ENCODE results near the gene FCN2.

Gene FCN2

DNA sequence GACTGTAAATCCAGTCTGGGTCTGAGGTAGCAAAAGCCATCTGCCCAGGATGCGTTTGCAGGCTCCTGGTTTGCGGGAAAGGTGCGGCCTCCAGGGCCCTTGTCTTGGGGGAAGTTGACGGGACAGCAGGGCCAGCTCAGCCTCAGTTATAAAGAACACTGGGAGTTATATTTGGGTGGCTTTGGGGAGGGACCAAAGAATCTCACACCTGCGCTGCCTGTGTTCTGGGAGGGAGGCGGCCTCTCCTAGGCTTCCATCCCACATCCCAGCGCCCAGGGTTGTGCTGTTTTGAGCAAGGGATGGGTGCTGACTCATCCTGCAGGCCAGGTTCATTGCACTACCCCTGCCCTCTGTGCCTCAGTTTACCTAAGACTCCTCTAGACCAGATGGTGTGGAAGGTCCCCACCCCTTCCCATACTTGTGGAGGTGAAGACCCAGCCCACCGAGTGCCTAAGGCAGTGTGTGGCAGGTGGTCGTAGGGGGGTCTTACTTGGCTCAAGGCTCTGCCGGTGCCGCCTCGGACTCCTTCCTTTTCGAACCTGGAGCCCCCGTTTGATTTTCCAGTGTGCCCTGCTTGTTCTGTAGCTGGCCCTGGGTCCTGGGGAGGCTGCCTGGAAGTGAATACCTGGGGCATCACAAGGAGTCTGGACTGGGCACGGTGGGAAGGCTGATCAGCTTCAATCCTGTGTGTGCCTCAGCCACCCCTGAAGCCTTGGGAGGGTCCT, 39.3 kb upstream of the FCN2 start:
- H3K9ac ChIP-seq (ENCODE audit: low read length): no peak overlapping the region
- no peak overlapping the region for H3K4me3 ChIP-seq (ENCODE audit: low read depth, low read length, poor library complexity, severe bottlenecking)
- H3K4me2 ChIP-seq (ENCODE audit: low read length): no peak overlapping the region
- peaks cover 33% of the 10 kb centered on the region for H3K79me2 ChIP-seq (ENCODE audit: insufficient read depth, low read length)
- H3K9me2 ChIP-seq (ENCODE audit: low read depth, low read length): no peaks in the 10 kb centered on the region
- H3K4me1 ChIP-seq (ENCODE audit: insufficient read depth, low read length, severe bottlenecking): no peaks in the 10 kb centered on the region
- H2AFZ ChIP-seq (ENCODE audit: low read length): no peak overlapping the region
- no peaks in the 10 kb centered on the region for H3F3A ChIP-seq (ENCODE audit: insufficient read depth, low read length)
- H3K27ac ChIP-seq (ENCODE audit: low read depth, low read length, poor library complexity, severe bottlenecking): no peak overlapping the region
- H4K20me1 ChIP-seq (ENCODE audit: insufficient read depth, low read length): no peaks in the 10 kb centered on the region
- no peaks in the 10 kb centered on the region for H3K9me3 ChIP-seq (ENCODE audit: low read length)
- TF ChIP-seq, protein P1, sequence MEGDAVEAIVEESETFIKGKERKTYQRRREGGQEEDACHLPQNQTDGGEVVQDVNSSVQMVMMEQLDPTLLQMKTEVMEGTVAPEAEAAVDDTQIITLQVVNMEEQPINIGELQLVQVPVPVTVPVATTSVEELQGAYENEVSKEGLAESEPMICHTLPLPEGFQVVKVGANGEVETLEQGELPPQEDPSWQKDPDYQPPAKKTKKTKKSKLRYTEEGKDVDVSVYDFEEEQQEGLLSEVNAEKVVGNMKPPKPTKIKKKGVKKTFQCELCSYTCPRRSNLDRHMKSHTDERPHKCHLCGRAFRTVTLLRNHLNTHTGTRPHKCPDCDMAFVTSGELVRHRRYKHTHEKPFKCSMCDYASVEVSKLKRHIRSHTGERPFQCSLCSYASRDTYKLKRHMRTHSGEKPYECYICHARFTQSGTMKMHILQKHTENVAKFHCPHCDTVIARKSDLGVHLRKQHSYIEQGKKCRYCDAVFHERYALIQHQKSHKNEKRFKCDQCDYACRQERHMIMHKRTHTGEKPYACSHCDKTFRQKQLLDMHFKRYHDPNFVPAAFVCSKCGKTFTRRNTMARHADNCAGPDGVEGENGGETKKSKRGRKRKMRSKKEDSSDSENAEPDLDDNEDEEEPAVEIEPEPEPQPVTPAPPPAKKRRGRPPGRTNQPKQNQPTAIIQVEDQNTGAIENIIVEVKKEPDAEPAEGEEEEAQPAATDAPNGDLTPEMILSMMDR (IDR thresholded peaks at IDR 0.05; ENCODE audit: low read length): no peak
- no peak for TF ChIP-seq EZH2 (IDR thresholded peaks at IDR 0.05; ENCODE audit: borderline replicate concordance, low read length)
- H3K27me3 ChIP-seq (ENCODE audit: insufficient read depth, low read length): no peaks in the 10 kb centered on the region
- H3K36me3 ChIP-seq (ENCODE audit: insufficient read depth, low read length): peaks cover 100% of the 10 kb centered on the region

DNA sequence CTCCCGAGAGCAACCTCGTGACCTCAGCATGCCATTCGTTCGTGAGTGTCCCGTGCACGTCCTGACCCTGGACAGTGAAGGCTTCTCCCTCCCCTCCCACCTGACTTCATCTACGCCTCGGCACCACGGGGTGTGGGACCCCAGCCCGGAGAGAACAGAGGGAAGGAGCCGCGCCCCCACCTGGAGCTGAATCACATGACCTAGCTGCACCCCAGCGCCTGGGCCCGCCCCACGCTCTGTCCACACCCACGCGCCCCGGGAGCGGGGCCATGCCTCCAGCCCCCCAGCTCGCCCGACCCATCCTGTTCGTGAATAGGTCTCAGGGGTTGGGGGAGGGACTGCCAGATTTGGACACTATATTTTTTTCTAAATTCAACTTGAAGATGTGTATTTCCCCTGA, 38.3 kb upstream of the FCN2 start:
- H3K79me2 ChIP-seq (ENCODE audit: insufficient read depth, low read length): peaks cover 39% of the 10 kb centered on the region
- H3K4me3 ChIP-seq (ENCODE audit: low read depth, low read length, poor library complexity, severe bottlenecking): no peak overlapping the region
- H4K20me1 ChIP-seq (ENCODE audit: insufficient read depth, low read length): no peaks in the 10 kb centered on the region
- H3K9ac ChIP-seq (ENCODE audit: low read length): no peak overlapping the region
- no peaks in the 10 kb centered on the region for H3K9me2 ChIP-seq (ENCODE audit: low read depth, low read length)
- H3K27me3 ChIP-seq (ENCODE audit: insufficient read depth, low read length): no peaks in the 10 kb centered on the region
- no peak overlapping the region for H2AFZ ChIP-seq (ENCODE audit: low read length)
- H3K27ac ChIP-seq (ENCODE audit: low read depth, low read length, poor library complexity, severe bottlenecking): no peak overlapping the region
- H3K4me2 ChIP-seq (ENCODE audit: low read length): no peak overlapping the region
- no peaks in the 10 kb centered on the region for H3K4me1 ChIP-seq (ENCODE audit: insufficient read depth, low read length, severe bottlenecking)
- H3F3A ChIP-seq (ENCODE audit: insufficient read depth, low read length): no peaks in the 10 kb centered on the region
- H3K36me3 ChIP-seq (ENCODE audit: insufficient read depth, low read length): peaks cover 100% of the 10 kb centered on the region
- TF ChIP-seq, protein P1 (IDR thresholded peaks at IDR 0.05; ENCODE audit: low read length): no peak
- no peak for TF ChIP-seq EZH2 (IDR thresholded peaks at IDR 0.05; ENCODE audit: borderline replicate concordance, low read length)
- H3K9me3 ChIP-seq (ENCODE audit: low read length): no peaks in the 10 kb centered on the region

DNA sequence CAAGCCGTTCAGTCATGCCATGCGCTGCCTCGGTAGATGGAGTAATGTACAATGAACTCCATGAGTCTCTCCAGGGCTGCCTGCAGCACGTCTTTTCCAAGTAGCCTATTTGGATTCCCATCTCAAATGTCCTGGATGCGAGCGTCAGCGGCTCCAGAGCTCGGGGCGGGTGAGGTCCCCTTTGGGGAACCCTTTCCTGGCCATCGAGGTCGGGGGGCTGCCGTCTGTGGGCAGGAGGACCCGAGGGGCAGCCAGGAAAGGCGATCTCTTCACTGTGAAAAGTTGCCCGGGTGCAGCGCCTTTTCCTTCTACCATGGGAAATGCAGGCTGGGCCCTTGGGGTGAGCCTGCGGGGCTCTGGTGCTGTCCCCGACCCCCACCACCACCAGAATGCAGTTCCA, 36.9 kb upstream of the FCN2 start:
- no peaks in the 10 kb centered on the region for H3K9me2 ChIP-seq (ENCODE audit: low read depth, low read length)
- H3K4me3 ChIP-seq (ENCODE audit: low read depth, low read length, poor library complexity, severe bottlenecking): no peak overlapping the region
- H2AFZ ChIP-seq (ENCODE audit: low read length): no peak overlapping the region
- H3K4me1 ChIP-seq (ENCODE audit: insufficient read depth, low read length, severe bottlenecking): no peaks in the 10 kb centered on the region
- H4K20me1 ChIP-seq (ENCODE audit: insufficient read depth, low read length): no peaks in the 10 kb centered on the region
- H3F3A ChIP-seq (ENCODE audit: insufficient read depth, low read length): no peaks in the 10 kb centered on the region
- H3K9me3 ChIP-seq (ENCODE audit: low read length): no peaks in the 10 kb centered on the region
- no peak overlapping the region for H3K9ac ChIP-seq (ENCODE audit: low read length)
- H3K27ac ChIP-seq (ENCODE audit: low read depth, low read length, poor library complexity, severe bottlenecking): no peak overlapping the region
- TF ChIP-seq, protein P1 (IDR thresholded peaks at IDR 0.05; ENCODE audit: low read length): no peak
- TF ChIP-seq EZH2 (IDR thresholded peaks at IDR 0.05; ENCODE audit: borderline replicate concordance, low read length): no peak
- H3K27me3 ChIP-seq (ENCODE audit: insufficient read depth, low read length): no peaks in the 10 kb centered on the region
- H3K4me2 ChIP-seq (ENCODE audit: low read length): no peak overlapping the region
- peaks cover 100% of the 10 kb centered on the region for H3K36me3 ChIP-seq (ENCODE audit: insufficient read depth, low read length)
- peaks cover 46% of the 10 kb centered on the region for H3K79me2 ChIP-seq (ENCODE audit: insufficient read depth, low read length)
